ENCODE results near the gene AURKAIP1. TPM values are rescaled to one million over a fixed set of nuclear protein-coding genes. Genes with fewer than 3 reads are reported as not detected.
A peak's percentile ranks its signal among the peaks of the same experiment; 100 is the strongest.

The AURKAIP1 gene
- total and polyA plus RNA-seq, 9 donors: 6.0 to 94.0 (median 73.2) TPM

DNA sequence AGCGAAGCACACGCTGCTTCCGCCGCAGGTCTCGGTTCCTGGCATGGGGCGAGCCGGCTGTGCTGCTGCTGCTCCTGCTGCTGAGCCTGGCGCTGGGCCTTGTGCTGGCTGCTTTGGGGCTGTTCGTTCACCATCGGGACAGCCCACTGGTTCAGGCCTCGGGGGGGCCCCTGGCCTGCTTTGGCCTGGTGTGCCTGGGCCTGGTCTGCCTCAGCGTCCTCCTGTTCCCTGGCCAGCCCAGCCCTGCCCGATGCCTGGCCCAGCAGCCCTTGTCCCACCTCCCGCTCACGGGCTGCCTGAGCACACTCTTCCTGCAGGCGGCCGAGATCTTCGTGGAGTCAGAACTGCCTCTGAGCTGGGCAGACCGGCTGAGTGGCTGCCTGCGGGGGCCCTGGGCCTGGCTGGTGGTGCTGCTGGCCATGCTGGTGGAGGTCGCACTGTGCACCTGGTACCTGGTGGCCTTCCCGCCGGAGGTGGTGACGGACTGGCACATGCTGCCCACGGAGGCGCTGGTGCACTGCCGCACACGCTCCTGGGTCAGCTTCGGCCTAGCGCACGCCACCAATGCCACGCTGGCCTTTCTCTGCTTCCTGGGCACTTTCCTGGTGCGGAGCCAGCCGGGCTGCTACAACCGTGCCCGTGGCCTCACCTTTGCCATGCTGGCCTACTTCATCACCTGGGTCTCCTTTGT lies 41.3 kb downstream of the AURKAIP1 start:
- H3K36me3 ChIP-seq: no peaks in the 10 kb centered on the region
- TF ChIP-seq EP300 (IDR thresholded peaks at IDR 0.05) (no peak), POLR2A (IDR thresholded peaks at IDR 0.05) (no peak)
- TF ChIP-seq, protein P1, sequence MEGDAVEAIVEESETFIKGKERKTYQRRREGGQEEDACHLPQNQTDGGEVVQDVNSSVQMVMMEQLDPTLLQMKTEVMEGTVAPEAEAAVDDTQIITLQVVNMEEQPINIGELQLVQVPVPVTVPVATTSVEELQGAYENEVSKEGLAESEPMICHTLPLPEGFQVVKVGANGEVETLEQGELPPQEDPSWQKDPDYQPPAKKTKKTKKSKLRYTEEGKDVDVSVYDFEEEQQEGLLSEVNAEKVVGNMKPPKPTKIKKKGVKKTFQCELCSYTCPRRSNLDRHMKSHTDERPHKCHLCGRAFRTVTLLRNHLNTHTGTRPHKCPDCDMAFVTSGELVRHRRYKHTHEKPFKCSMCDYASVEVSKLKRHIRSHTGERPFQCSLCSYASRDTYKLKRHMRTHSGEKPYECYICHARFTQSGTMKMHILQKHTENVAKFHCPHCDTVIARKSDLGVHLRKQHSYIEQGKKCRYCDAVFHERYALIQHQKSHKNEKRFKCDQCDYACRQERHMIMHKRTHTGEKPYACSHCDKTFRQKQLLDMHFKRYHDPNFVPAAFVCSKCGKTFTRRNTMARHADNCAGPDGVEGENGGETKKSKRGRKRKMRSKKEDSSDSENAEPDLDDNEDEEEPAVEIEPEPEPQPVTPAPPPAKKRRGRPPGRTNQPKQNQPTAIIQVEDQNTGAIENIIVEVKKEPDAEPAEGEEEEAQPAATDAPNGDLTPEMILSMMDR (IDR thresholded peaks at IDR 0.05): no peak
- no peaks in the 10 kb centered on the region for H3K4me1 ChIP-seq (ENCODE audit: insufficient read depth)
- H3K27ac ChIP-seq: no peak overlapping the region
- H3K27me3 ChIP-seq: no peaks in the 10 kb centered on the region
- DNase-seq: peak in 1 of 5 donors; percentile 62
- WGBS, 3 donors: 66 to 74% (median 74%) methylated on average over 30 to 36 of the region's 36 CpGs
- no peaks in the 10 kb centered on the region for H3K9me3 ChIP-seq
- no peak overlapping the region for H3K4me3 ChIP-seq
- intact Hi-C loops (cut with DNase I): no loop called here

DNA sequence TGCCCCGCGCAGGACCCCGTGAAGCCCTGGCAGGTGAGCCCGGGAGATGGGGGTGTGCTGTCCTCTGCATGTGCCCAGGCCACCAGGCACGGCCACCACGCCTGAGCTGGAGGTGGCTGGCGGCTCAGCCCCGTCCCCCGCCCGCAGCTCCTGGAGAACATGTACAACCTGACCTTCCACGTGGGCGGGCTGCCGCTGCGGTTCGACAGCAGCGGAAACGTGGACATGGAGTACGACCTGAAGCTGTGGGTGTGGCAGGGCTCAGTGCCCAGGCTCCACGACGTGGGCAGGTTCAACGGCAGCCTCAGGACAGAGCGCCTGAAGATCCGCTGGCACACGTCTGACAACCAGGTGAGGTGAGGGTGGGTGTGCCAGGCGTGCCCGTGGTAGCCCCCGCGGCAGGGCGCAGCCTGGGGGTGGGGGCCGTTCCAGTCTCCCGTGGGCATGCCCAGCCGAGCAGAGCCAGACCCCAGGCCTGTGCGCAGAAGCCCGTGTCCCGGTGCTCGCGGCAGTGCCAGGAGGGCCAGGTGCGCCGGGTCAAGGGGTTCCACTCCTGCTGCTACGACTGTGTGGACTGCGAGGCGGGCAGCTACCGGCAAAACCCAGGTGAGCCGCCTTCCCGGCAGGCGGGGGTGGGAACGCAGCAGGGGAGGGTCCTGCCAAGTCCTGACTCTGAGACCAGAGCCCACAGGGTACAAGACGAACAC lies 42.1 kb downstream of the AURKAIP1 start:
- Histone ChIP-seq H3K36me3 (no peaks in the 10 kb centered on the region), H3K27me3 (no peaks in the 10 kb centered on the region), H3K27ac (no peak overlapping the region), H3K4me1 (ENCODE audit: insufficient read depth) (no peaks in the 10 kb centered on the region), H3K4me3 (no peak overlapping the region), H3K9me3 (no peaks in the 10 kb centered on the region)
- intact Hi-C loops (cut with DNase I): no loop called here
- no peak for DNase-seq
- TF ChIP-seq, protein P1 (IDR thresholded peaks at IDR 0.05): no peak
- TF ChIP-seq POLR2A (IDR thresholded peaks at IDR 0.05): no peak
- TF ChIP-seq EP300 (IDR thresholded peaks at IDR 0.05): no peak
- WGBS, 3 donors: 48 to 69% (median 58%) methylated on average over 26 to 48 of the region's 48 CpGs

DNA sequence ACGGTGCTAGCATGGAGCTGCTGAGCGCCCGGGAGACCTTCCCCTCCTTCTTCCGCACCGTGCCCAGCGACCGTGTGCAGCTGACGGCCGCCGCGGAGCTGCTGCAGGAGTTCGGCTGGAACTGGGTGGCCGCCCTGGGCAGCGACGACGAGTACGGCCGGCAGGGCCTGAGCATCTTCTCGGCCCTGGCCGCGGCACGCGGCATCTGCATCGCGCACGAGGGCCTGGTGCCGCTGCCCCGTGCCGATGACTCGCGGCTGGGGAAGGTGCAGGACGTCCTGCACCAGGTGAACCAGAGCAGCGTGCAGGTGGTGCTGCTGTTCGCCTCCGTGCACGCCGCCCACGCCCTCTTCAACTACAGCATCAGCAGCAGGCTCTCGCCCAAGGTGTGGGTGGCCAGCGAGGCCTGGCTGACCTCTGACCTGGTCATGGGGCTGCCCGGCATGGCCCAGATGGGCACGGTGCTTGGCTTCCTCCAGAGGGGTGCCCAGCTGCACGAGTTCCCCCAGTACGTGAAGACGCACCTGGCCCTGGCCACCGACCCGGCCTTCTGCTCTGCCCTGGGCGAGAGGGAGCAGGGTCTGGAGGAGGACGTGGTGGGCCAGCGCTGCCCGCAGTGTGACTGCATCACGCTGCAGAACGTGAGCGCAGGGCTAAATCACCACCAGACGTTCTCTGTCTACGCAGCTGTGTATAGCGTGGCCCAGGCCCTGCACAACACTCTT lies 42.8 kb downstream of the AURKAIP1 start:
- DNase-seq: no peak
- WGBS, 3 donors: 67 to 81% (median 80%) methylated on average over 48 to 57 of the region's 57 CpGs
- no peaks in the 10 kb centered on the region for H3K36me3 ChIP-seq
- H3K4me1 ChIP-seq (ENCODE audit: insufficient read depth): no peaks in the 10 kb centered on the region
- H3K27ac ChIP-seq: no peak overlapping the region
- no peaks in the 10 kb centered on the region for H3K27me3 ChIP-seq
- intact Hi-C loops (cut with DNase I): no loop called here
- no peak overlapping the region for H3K4me3 ChIP-seq
- no peak for TF ChIP-seq POLR2A (IDR thresholded peaks at IDR 0.05)
- no peaks in the 10 kb centered on the region for H3K9me3 ChIP-seq

DNA sequence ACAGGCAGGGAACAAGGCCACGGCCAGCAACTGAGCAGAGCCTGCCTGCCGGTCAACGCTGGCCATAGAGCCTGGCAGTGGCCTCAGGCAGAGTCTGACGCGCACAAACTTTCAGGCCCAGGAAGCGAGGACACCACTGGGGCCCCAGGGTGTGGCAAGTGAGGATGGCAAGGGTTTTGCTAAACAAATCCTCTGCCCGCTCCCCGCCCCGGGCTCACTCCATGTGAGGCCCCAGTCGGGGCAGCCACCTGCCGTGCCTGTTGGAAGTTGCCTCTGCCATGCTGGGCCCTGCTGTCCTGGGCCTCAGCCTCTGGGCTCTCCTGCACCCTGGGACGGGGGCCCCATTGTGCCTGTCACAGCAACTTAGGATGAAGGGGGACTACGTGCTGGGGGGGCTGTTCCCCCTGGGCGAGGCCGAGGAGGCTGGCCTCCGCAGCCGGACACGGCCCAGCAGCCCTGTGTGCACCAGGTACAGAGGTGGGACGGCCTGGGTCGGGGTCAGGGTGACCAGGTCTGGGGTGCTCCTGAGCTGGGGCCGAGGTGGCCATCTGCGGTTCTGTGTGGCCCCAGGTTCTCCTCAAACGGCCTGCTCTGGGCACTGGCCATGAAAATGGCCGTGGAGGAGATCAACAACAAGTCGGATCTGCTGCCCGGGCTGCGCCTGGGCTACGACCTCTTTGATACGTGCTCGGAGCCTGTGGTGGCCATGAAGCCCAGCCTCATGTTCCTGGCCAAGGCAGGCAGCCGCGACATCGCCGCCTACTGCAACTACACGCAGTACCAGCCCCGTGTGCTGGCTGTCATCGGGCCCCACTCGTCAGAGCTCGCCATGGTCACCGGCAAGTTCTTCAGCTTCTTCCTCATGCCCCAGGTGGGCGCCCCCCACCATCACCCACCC lies 43.7 kb downstream of the AURKAIP1 start, which contains the start of gene TAS1R3:
Gene TAS1R3 (plus strand): TSS at position 213 of the 898 bp plus-strand sequence. CDS start 66 bp downstream, at position 279.
- Histone ChIP-seq H3K4me1 (ENCODE audit: insufficient read depth) (no peaks in the 10 kb centered on the region), H3K27me3 (no peaks in the 10 kb centered on the region), H3K27ac (no peak within 1 kb of the TSS), H3K9me3 (no peaks in the 10 kb centered on the region), H3K4me3 (no peak within 1 kb of the TSS), H3K36me3 (no peaks in the 10 kb centered on the region)
- DNase-seq: no peak
- TF ChIP-seq POLR2A (IDR thresholded peaks at IDR 0.05) (no peak), EP300 (IDR thresholded peaks at IDR 0.05) (no peak)
- TF ChIP-seq, protein P1 (IDR thresholded peaks at IDR 0.05): no peak
- WGBS, 3 donors: 61 to 74% (median 65%) methylated on average over 37 to 41 of the region's 41 CpGs
- intact Hi-C loops (cut with DNase I): no loop called here

All from ovary (tissue), 9 donors.